Measurements from ENCODE around the gene ST8SIA1.

DNA sequence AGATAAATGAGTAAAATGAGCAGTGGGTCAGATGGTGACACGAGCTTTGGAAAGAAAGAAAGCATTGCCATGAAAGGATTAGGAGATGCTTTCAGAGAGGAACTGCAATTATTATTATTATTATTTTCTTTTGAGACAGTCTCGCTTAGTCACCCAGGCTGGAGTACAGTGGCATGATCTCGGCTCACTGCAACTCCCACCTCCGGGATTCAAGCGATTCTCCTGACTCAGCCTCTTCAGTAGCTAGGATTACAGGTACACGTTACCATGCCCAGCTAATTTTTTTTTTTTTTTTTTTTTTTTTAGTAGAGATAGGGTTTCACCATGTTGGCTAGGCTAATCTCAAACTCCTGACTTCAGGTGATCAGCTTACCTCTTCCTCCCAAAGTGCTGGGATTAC is 77.4 kb downstream of the ST8SIA1 start:
- TF ChIP-seq, protein P1, sequence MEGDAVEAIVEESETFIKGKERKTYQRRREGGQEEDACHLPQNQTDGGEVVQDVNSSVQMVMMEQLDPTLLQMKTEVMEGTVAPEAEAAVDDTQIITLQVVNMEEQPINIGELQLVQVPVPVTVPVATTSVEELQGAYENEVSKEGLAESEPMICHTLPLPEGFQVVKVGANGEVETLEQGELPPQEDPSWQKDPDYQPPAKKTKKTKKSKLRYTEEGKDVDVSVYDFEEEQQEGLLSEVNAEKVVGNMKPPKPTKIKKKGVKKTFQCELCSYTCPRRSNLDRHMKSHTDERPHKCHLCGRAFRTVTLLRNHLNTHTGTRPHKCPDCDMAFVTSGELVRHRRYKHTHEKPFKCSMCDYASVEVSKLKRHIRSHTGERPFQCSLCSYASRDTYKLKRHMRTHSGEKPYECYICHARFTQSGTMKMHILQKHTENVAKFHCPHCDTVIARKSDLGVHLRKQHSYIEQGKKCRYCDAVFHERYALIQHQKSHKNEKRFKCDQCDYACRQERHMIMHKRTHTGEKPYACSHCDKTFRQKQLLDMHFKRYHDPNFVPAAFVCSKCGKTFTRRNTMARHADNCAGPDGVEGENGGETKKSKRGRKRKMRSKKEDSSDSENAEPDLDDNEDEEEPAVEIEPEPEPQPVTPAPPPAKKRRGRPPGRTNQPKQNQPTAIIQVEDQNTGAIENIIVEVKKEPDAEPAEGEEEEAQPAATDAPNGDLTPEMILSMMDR (IDR thresholded peaks at IDR 0.05) = no peak
- TF ChIP-seq POLR2A (IDR thresholded peaks at IDR 0.05) = no peak
